Measurements from ENCODE around the gene ZAP70.

DNA sequence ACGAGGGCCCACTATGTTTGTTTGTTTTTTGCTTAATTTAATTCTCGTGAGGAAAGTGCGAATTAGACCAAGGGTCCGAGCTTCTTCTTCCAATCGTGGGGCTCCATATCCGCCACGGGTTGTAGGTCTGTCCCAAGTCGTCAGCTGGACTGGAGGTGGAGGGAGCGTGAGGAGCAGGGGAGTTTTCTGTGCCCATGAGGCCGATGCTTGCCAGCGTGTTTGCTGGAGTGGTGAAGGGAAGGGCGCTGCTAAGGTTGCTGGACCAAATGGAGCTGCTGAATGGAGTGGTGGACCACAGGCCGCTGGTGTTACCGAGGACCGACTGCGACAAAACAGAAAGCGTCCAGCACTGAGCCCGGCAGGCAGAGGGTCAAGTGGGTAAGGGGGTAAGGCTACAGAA is 43.7 kb downstream of the ZAP70 start:
- TF ChIP-seq, protein P1, sequence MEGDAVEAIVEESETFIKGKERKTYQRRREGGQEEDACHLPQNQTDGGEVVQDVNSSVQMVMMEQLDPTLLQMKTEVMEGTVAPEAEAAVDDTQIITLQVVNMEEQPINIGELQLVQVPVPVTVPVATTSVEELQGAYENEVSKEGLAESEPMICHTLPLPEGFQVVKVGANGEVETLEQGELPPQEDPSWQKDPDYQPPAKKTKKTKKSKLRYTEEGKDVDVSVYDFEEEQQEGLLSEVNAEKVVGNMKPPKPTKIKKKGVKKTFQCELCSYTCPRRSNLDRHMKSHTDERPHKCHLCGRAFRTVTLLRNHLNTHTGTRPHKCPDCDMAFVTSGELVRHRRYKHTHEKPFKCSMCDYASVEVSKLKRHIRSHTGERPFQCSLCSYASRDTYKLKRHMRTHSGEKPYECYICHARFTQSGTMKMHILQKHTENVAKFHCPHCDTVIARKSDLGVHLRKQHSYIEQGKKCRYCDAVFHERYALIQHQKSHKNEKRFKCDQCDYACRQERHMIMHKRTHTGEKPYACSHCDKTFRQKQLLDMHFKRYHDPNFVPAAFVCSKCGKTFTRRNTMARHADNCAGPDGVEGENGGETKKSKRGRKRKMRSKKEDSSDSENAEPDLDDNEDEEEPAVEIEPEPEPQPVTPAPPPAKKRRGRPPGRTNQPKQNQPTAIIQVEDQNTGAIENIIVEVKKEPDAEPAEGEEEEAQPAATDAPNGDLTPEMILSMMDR (conservative IDR thresholded peaks at IDR 0.05; ENCODE audit: low read depth, low read length) = no peak
- no peak for TF ChIP-seq EZH2 (IDR thresholded peaks at IDR 0.05; ENCODE audit: borderline replicate concordance, low read depth, low read length, poor library complexity, severe bottlenecking)

Data from A673 (cell line).